Ovary (tissue), 9 donors: ENCODE data around the gene OBI1. TPM values are rescaled to one million over a fixed set of nuclear protein-coding genes. Genes with fewer than 3 reads are reported as not detected.

Source experiments
- DNase-seq, 5 donors: peaks; one replicate each; pipeline ENCODE4 v3.0.0-alpha.2; 2019 to 2020
- H3K27ac ChIP-seq, 2 donors: fragments of 200-600 bp; one replicate each; pipeline versions ENCODE4 v1.5.1 to v1.8.0; 2019 to 2022
- H3K27me3 ChIP-seq: fragments of 200-600 bp; one replicate; pipeline ENCODE4 v1.8.0; 2022
- H3K36me3 ChIP-seq: fragments of 200-600 bp; sonication (generic); one replicate; pipeline ENCODE4 v1.5.1; 2019
- H3K4me1 ChIP-seq: one replicate; pipeline ENCODE4 v1.8.1; 2013; ENCODE audit warnings: mild to moderate bottlenecking, moderate library complexity; ENCODE audit not compliant: insufficient read depth
- H3K4me3 ChIP-seq: fragments of 200-600 bp; sonication (generic); one replicate; pipeline ENCODE4 v1.5.1; 2017
- H3K9me3 ChIP-seq, 2 donors: fragments of 200-600 bp in 1 of 2; sonication (generic) in 1 of 2; one replicate each; pipeline versions ENCODE4 v1.5.1 to v1.8.1; 2013 to 2019; ENCODE audit warnings: mild to moderate bottlenecking in 1 of 2, moderate library complexity in 1 of 2
- CTCF ChIP-seq, 3 donors: fragments of 450-650 bp in 2 of 3; fragments of 200-600 bp in 1 of 3; IDR thresholded peaks; one replicate each; pipeline versions ENCODE4 v1.5.1 to v1.8.0; 2016 to 2022; ENCODE audit warnings: antibody characterized with exemption in 3 of 3, mild to moderate bottlenecking in 1 of 3
- EP300 ChIP-seq: sonication (generic); formaldehyde crosslinking; IDR thresholded peaks from one replicate; pipeline ENCODE4 v1.6.1; 2017; ENCODE audit warnings: antibody characterized with exemption
- POLR2A ChIP-seq: fragments of 450-650 bp; IDR thresholded peaks from one replicate; pipeline ENCODE4 v1.6.1; 2017; ENCODE audit warnings: antibody characterized with exemption, mild to moderate bottlenecking, moderate library complexity
- WGBS, 3 donors: extraction: QIAGEN DNeasy Blood & Tissue Kit in 1 of 3; methylation state at CpG; one replicate each; pipeline versions ENCODE4 v1.1.5 to v1.1.7; 2013 to 2017; 5-methylcytosine and 5-hydroxymethylcytosine counted together
- intact Hi-C, 4 donors: fragments of 100-400 bp; cut with DNase I; formaldehyde crosslinking; loops; one replicate each; pipeline versions ENCODE4 v1.11.0 to v1.15.1; 2022 to 2023
- polyA plus RNA-seq, 2 donors: library from polyadenylated mRNA; stranded (reverse); fragments of 200-250 nt in 1 of 2; fragments of 350-450 nt in 1 of 2; fragmentation: Illumina TruSeq in 1 of 2; extraction: RNeasy Lipid Tissue Mini Kit (QIAGEN cat#74804) in 1 of 2; gene quantifications; one replicate each; pipeline ENCODE4 v1.2.3, GENCODE V29; 2013 to 2014
- total RNA-seq, 7 donors: library from RNA; depleted of rRNA in 2 of 7; stranded (reverse); fragments of >200 nt in 2 of 7; fragmentation: NEBNext Ultra II Directional in 3 of 7; extraction: Animal tissue kit (Norgen Biotek cat#: 25700) in 3 of 7; gene quantifications; one replicate each; pipeline versions ENCODE4 v1.1.0 to v1.2.4, GENCODE V29; 2016 to 2023
- donor health status: DM: no; HTN: no; CAD: no; lungs with moderate emphysema.
- donor health status: DM: no; HTN: no; CAD: no.
- donor health status: Bipolar disorder and iron deficiency.
- donor health status: DM: yes; HTN: yes; CAD: no.
- donor health status: DM: no; HTN: no; CAD: no.
- donor health status: DM: yes; HTN: yes; CAD: no.

OBI1 gene
- total and polyA plus RNA-seq, 9 donors: 6.5 to 14.0 (median 10.0) TPM

- Histone ChIP-seq H3K4me1 (no peaks in the 10 kb centered on the region), H3K4me3 (no peak overlapping the region), H3K36me3 (no peaks in the 10 kb centered on the region), H3K27ac (no peak overlapping the region), H3K9me3 (no peaks in the 10 kb centered on the region), H3K27me3 (no peaks in the 10 kb centered on the region)
- DNase-seq: no peak
- TF ChIP-seq POLR2A: no peak
- TF ChIP-seq EP300: no peak
- TF ChIP-seq CTCF (IDR thresholded peaks at IDR 0.05): no peak
- 82 to 88% (median 86%) methylated on average over 4 of the region's 4 CpGs for WGBS, 3 donors
- intact Hi-C loops: no loop called here
Measured at GRCh38 chr13:78638216-78638615, 20.7 kb downstream of the OBI1 start.

GRCh38 chr13:78636495-78636894, 22.5 kb downstream of the OBI1 start:
- Histone ChIP-seq H3K4me3 (no peak overlapping the region), H3K36me3 (no peaks in the 10 kb centered on the region), H3K27ac (no peak overlapping the region), H3K9me3 (no peaks in the 10 kb centered on the region), H3K4me1 (no peaks in the 10 kb centered on the region), H3K27me3 (no peaks in the 10 kb centered on the region)
- no peak for DNase-seq
- intact Hi-C loops: no loop called here
- TF ChIP-seq EP300: no peak
- no peak for TF ChIP-seq POLR2A
- TF ChIP-seq CTCF (IDR thresholded peaks at IDR 0.05): no peak

GRCh38 chr13:78632996-78633395, 26.0 kb downstream of the OBI1 start:
- Histone ChIP-seq H3K27ac (no peak overlapping the region), H3K27me3 (no peaks in the 10 kb centered on the region), H3K9me3 (no peaks in the 10 kb centered on the region), H3K4me3 (no peak overlapping the region), H3K36me3 (no peaks in the 10 kb centered on the region), H3K4me1 (no peaks in the 10 kb centered on the region)
- no peak for DNase-seq
- 63 to 84% (median 81%) methylated on average over 4 of the region's 4 CpGs for WGBS, 3 donors
- no peak for TF ChIP-seq POLR2A
- TF ChIP-seq EP300: no peak
- no peak for TF ChIP-seq CTCF (IDR thresholded peaks at IDR 0.05)
- intact Hi-C loops: no loop called here

GRCh38 chr13:78631077-78631476, 27.9 kb downstream of the OBI1 start:
- TF ChIP-seq CTCF (IDR thresholded peaks at IDR 0.05): no peak
- TF ChIP-seq POLR2A: no peak
- TF ChIP-seq EP300: no peak

GRCh38 chr13:78630511-78630910, 28.4 kb downstream of the OBI1 start:
- Histone ChIP-seq H3K9me3 (no peaks in the 10 kb centered on the region), H3K4me3 (no peak overlapping the region), H3K4me1 (no peaks in the 10 kb centered on the region), H3K36me3 (no peaks in the 10 kb centered on the region), H3K27me3 (no peaks in the 10 kb centered on the region), H3K27ac (no peak overlapping the region)
- 86 to 89% (median 88%) methylated on average over 1 of the region's 1 CpG for WGBS, 3 donors
- intact Hi-C loops: no loop called here
- TF ChIP-seq EP300 (no peak), CTCF (IDR thresholded peaks at IDR 0.05) (no peak), POLR2A (no peak)
- no peak for DNase-seq

More at GRCh38 chr13:78631077-78631476, 27.9 kb downstream of the OBI1 start:
- no peak for DNase-seq
- intact Hi-C loops: no loop called here
- no peaks in the 10 kb centered on the region for H3K27me3 ChIP-seq
- H3K36me3 ChIP-seq: no peaks in the 10 kb centered on the region
- H3K4me1 ChIP-seq: no peaks in the 10 kb centered on the region
- H3K4me3 ChIP-seq: no peak overlapping the region
- 97 to 100% (median 98%) methylated on average over 1 of the region's 1 CpG for WGBS, 3 donors
- no peaks in the 10 kb centered on the region for H3K9me3 ChIP-seq
- no peak overlapping the region for H3K27ac ChIP-seq
